ENCODE measurements around the gene USP43.

DNA sequence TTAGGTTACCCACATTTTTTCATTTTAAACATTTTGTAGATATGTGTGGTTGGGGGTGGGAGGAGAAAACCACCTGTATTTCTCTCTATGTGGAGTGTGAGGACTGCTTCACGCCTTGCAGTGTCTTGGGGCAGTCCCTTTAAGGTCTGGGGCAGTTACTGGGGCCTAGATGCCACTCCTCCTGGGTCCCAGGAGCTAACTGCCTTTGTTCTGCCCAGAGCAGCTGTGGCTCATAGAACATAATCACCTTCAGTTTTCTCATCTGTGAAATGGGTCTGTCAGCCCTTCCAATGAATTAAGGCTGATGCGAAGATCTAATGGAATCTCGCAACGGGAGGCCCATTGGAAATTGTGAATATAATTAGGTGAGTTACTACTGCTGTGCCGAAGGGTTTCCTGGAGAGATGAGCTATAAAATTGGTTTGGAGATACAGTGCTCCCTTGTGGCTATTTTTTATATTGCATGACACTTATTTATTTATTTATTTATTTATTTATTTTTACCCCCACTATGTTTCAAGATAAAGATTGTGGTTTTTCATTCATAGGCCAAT is 123.1 kb downstream of the USP43 start:
- TF ChIP-seq ZNF514 (tag by site-specific recombination; IDR thresholded peaks at IDR 0.05) (no peak), ZFHX2 (tag by site-specific recombination; conservative IDR thresholded peaks at IDR 0.05) (no peak), ZNF26 (tag by site-specific recombination; IDR thresholded peaks at IDR 0.05) (no peak), ZNF549 (tag by site-specific recombination; IDR thresholded peaks at IDR 0.05) (no peak), CTCF (tag by site-specific recombination; IDR thresholded peaks at IDR 0.05) (no peak), ZNF785 (tag by site-specific recombination; IDR thresholded peaks at IDR 0.05) (no peak)

Data from HEK293 (cell line).